Mucosa of stomach (tissue), 1 donor: Measurements from ENCODE around the gene CARNS1.

Experiments
- H3K27me3 ChIP-seq: one replicate; pipeline ENCODE4 v1.7.0; 2013; ENCODE audit warnings: mild to moderate bottlenecking, low read length; ENCODE audit not compliant: control insufficient read depth, insufficient read depth
- H3K36me3 ChIP-seq: one replicate; pipeline ENCODE4 v1.7.0; 2013; ENCODE audit warnings: low read length; ENCODE audit not compliant: control insufficient read depth, insufficient read depth
- H3K4me1 ChIP-seq: one replicate; pipeline ENCODE4 v1.7.0; 2013; ENCODE audit warnings: mild to moderate bottlenecking, low read length; ENCODE audit not compliant: control insufficient read depth, insufficient read depth
- H3K4me3 ChIP-seq: one replicate; pipeline ENCODE4 v1.7.0; 2013; ENCODE audit warnings: low read length
- H3K9ac ChIP-seq: one replicate; pipeline ENCODE4 v1.7.0; 2013; ENCODE audit warnings: mild to moderate bottlenecking, low read length, moderate library complexity
- H3K9me3 ChIP-seq: one replicate; pipeline ENCODE4 v1.7.0; 2013; ENCODE audit warnings: mild to moderate bottlenecking, low read length, moderate library complexity; ENCODE audit not compliant: control insufficient read depth
- donor health status: Pancreatic carcinoma.

CARNS1 gene

GRCh38 chr11:67431346-67432249 lies 16.1 kb downstream of the CARNS1 start:
- H3K9ac ChIP-seq: no peak overlapping the region
- peaks cover 13% of the 10 kb centered on the region for H3K4me1 ChIP-seq
- H3K9me3 ChIP-seq: no peaks in the 10 kb centered on the region
- no peaks in the 10 kb centered on the region for H3K27me3 ChIP-seq
- H3K4me3 ChIP-seq: no peak overlapping the region
- peaks cover 21% of the 10 kb centered on the region for H3K36me3 ChIP-seq

GRCh38 chr11:67432655-67433349 lies 17.3 kb downstream of the CARNS1 start:
- H3K4me3 ChIP-seq: no peak overlapping the region
- no peak overlapping the region for H3K9ac ChIP-seq
- no peaks in the 10 kb centered on the region for H3K27me3 ChIP-seq
- peaks cover 21% of the 10 kb centered on the region for H3K36me3 ChIP-seq
- peaks cover 13% of the 10 kb centered on the region for H3K4me1 ChIP-seq
- no peaks in the 10 kb centered on the region for H3K9me3 ChIP-seq

- Histone ChIP-seq H3K9me3 (no peaks in the 10 kb centered on the region), H3K36me3 (peaks cover 22% of the 10 kb centered on the region), H3K9ac (no peak overlapping the region), H3K27me3 (no peaks in the 10 kb centered on the region), H3K4me1 (peaks cover 13% of the 10 kb centered on the region), H3K4me3 (no peak overlapping the region)
These were observed 18.3 kb downstream of the CARNS1 start for GRCh38 chr11:67433536-67434394.

DNA sequence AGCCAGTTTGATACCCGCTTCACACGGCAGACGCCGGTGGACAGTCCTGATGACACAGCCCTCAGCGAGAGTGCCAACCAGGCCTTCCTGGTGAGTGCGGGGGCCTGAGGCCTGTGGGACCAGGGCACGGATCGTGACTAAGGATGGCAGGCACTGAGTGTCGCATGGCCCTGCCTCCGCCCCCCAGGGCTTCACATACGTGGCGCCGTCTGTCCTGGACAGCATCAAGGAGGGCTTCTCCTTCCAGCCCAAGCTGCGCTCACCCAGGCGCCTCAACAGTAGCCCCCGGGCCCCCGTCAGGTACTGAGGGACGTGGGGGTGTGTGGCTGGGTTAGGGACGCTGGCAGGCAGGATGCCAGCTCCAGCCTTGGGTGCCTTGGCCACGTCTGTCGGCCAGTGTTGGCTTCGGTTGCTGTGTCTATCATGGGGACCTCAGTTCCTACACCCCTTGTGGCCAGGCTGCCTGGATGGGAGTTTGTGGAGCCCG lies 19.0 kb downstream of the CARNS1 start:
- no peaks in the 10 kb centered on the region for H3K27me3 ChIP-seq
- H3K9ac ChIP-seq: no peak overlapping the region
- no peak overlapping the region for H3K4me3 ChIP-seq
- H3K4me1 ChIP-seq: peaks cover 12% of the 10 kb centered on the region
- no peaks in the 10 kb centered on the region for H3K9me3 ChIP-seq
- H3K36me3 ChIP-seq: peaks cover 28% of the 10 kb centered on the region

DNA sequence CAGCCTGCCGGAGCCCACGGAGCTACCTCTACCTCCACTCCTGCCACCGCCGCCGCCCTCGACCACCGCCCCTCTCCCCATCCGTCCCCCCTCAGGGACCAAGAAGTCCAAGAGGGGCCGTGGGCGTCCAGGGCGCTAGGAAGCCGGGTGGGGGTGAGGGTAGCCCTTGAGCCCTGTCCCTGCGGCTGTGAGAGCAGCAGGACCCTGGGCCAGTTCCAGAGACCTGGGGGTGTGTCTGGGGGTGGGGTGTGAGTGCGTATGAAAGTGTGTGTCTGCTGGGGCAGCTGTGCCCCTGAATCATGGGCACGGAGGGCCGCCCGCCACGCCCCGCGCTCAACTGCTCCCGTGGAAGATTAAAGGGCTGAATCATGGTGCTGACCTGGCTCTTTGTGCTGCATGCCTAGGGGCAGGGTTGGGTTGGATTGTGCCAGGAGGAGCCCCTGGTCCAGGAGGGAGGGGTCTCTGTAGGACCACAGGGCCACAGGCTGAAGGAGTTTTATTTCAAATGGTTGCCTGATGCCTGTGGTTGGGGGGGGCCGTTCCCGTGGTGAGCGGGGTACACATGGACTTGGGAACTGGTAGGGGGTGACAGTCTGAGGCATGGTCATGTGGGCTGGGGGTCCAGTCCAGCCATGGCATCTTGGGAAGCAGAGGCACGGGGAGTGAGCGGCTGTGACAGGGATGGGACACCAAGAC lies 19.7 kb downstream of the CARNS1 start:
- no peak overlapping the region for H3K9ac ChIP-seq

GRCh38 chr11:67435727-67436458 lies 20.4 kb downstream of the CARNS1 start:
- Histone ChIP-seq H3K4me1 (peaks cover 20% of the 10 kb centered on the region), H3K9me3 (no peaks in the 10 kb centered on the region), H3K4me3 (no peak overlapping the region), H3K36me3 (peaks cover 37% of the 10 kb centered on the region), H3K27me3 (no peaks in the 10 kb centered on the region), H3K9ac (no peak overlapping the region)

More for the DNA sequence above, 19.7 kb downstream of the CARNS1 start:
- Histone ChIP-seq H3K36me3 (peaks cover 35% of the 10 kb centered on the region), H3K9me3 (no peaks in the 10 kb centered on the region), H3K27me3 (no peaks in the 10 kb centered on the region), H3K4me3 (no peak overlapping the region), H3K4me1 (peaks cover 13% of the 10 kb centered on the region)

- Histone ChIP-seq H3K4me3 (no peak overlapping the region), H3K4me1 (peaks cover 27% of the 10 kb centered on the region), H3K36me3 (peaks cover 44% of the 10 kb centered on the region), H3K9me3 (no peaks in the 10 kb centered on the region), H3K27me3 (no peaks in the 10 kb centered on the region), H3K9ac (no peak overlapping the region)
These were observed 21.1 kb downstream of the CARNS1 start for GRCh38 chr11:67436459-67437081.

DNA sequence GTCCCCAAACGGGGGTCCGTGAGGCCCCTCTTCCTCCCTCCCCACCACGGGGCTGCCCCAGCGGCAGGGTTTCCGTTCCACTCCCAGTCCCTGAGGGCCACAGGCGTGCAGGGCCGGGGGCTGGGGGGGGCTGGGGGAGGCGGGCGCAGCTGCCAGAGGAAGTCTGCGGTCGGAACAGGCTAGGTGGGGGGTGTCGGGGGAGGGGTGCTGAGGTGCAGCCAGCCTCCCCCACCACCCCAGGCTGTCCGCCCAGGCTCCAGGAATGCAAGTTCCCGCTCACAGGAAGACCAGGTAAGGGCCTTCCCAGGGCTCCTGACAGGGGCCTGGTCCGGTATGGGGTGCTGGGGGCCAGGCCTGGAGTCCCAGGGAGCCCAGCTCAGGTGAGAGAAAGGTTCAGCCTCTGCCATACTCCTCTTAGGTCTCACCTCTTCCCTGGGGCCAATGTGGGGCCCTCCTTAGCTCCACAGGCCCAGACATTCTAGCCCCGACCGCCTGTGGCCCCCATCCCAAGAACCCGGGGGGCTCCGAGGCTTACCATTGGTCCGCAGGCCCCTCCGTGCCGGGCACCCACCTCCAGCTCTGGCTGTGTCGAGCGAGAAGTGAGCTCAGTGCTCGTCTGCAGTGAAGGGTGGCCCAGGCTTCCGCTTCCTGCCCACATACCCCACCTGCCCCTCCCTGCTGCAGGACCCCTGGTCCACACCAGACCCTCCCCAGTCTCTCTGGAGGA lies 21.8 kb downstream of the CARNS1 start, which contains the start of gene PTPRCAP:
PTPRCAP (minus strand) TSS at position 601 of the 727 bp plus-strand sequence; CDS start at position 538, 63 bp downstream.
- Histone ChIP-seq H3K27me3 (no peaks in the 10 kb centered on the region), H3K4me1 (peaks cover 34% of the 10 kb centered on the region), H3K4me3 (no peak within 1 kb of the TSS), H3K36me3 (peaks cover 47% of the 10 kb centered on the region), H3K9ac (no peak within 1 kb of the TSS), H3K9me3 (no peaks in the 10 kb centered on the region)

DNA sequence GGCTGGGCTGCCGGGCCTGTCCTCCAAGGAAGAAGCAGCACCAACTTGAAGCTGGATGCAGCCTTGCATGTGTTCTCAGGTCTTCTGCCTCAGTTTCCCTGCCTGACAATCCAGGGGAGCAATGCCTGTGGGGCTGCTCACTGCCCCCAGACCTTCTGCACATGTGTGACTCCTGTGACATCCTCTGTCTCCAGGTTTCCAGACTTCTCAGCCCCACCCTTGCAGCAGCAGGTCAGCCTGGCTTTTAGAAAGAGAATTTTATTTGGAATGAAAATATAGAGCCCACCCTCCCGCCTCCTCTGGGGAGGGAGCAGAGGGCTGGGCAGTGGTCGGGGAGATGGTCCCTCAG lies 22.3 kb downstream of the CARNS1 start:
- Histone ChIP-seq H3K36me3 (peaks cover 44% of the 10 kb centered on the region), H3K27me3 (no peaks in the 10 kb centered on the region), H3K4me3 (no peak overlapping the region), H3K9ac (no peak overlapping the region), H3K4me1 (peaks cover 39% of the 10 kb centered on the region), H3K9me3 (no peaks in the 10 kb centered on the region)
